ENCODE data around the gene CTDP1. TPM values are rescaled to one million over a fixed set of nuclear protein-coding genes. Genes with fewer than 3 reads are reported as not detected.

Gene CTDP1
- total and polyA plus RNA-seq, 4 donors, result 18.8 to 30.5 (median 21.7) TPM

DNA sequence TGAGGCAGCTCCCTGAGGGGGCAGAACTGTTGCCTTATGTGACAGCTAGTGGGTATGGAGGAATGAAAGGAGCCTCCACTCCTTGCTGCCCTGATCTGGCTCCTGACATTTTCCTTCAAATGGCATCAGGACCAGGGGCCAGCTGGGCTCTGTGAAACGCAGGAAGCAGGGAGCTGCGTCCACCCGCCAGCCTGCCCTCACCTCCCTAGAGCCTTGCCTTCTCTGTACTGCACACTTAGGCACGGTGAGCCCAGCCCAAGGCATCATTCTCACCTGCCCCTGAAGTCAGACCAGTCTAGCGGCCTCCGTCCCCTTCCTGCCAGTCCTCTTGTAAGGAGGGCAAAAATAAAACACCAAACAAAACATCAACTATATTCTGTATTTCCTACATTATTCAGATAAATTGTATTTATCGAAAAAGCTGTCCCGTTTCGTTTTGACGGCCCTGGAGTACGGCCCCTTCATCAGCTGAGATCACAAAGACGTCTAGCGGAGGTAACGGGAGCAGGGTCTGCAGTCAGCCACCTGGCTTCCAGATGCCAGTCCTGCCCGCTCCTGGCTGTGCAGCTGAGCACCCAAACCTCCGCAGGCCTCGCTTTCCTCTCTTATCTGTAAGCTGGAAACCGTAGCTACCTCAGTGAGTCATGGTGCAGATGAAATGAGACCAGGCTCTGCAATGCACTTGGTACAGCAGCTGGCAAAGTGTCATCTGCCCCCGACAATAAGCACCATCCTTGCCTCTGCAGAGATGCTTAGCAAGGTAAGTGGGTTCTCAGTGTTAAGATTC is 6.9 kb upstream of the CTDP1 start:
- no peak for ATAC-seq (ENCODE audit: insufficient read depth, low FRiP score)
- 93% methylated on average over 19 of the region's 19 CpGs for WGBS, 2 donors
- Histone ChIP-seq H3K4me1 (ENCODE audit: control insufficient read depth in 5 of 5, insufficient read depth in 5 of 5, low read length in 5 of 5) (peaks cover 0 to 4% (median 0%) of the 10 kb centered on the region in 5 donors), H3K9me3 (ENCODE audit: control insufficient read depth in 4 of 4, insufficient read depth in 3 of 4, low read length in 3 of 4) (no peaks in the 10 kb centered on the region), H3K36me3 (ENCODE audit: control insufficient read depth in 4 of 4, insufficient read depth in 4 of 4, low read length in 4 of 4) (peaks cover 0 to 14% (median 0%) of the 10 kb centered on the region in 4 donors), H3K4me3 (no peak overlapping the region), H3K27ac (ENCODE audit: low read depth in 1 of 2, low read length in 1 of 2) (no peak overlapping the region), H3K9ac (ENCODE audit: insufficient read depth in 1 of 2, low read length in 2 of 2) (no peak overlapping the region), H3K27me3 (ENCODE audit: control insufficient read depth in 3 of 3, insufficient read depth in 3 of 3, low read length in 2 of 3) (no peaks in the 10 kb centered on the region)
- DNase-seq, result no peak
- TF ChIP-seq, protein P1, sequence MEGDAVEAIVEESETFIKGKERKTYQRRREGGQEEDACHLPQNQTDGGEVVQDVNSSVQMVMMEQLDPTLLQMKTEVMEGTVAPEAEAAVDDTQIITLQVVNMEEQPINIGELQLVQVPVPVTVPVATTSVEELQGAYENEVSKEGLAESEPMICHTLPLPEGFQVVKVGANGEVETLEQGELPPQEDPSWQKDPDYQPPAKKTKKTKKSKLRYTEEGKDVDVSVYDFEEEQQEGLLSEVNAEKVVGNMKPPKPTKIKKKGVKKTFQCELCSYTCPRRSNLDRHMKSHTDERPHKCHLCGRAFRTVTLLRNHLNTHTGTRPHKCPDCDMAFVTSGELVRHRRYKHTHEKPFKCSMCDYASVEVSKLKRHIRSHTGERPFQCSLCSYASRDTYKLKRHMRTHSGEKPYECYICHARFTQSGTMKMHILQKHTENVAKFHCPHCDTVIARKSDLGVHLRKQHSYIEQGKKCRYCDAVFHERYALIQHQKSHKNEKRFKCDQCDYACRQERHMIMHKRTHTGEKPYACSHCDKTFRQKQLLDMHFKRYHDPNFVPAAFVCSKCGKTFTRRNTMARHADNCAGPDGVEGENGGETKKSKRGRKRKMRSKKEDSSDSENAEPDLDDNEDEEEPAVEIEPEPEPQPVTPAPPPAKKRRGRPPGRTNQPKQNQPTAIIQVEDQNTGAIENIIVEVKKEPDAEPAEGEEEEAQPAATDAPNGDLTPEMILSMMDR (IDR thresholded peaks at IDR 0.05; ENCODE audit: control extremely low read depth, extremely low read depth), result no peak

DNA sequence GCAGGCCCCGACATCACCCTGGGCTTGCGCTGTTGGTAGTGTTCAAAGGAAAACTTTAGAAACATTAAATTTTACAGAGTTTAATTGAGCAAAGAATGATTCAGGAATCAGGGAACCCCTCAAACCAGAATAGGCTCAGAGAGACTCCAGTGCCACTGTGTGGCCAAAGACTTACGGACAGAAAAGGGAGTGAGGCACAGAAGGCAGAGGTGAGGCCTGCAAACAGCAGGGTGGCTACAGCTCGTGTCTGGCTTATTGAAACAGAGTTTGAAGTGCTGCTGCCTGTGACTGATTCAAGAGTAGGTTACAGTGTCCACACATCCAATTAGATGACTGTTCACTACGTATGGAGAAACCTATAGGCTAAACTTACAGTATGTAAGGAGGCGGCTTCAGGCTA is 2.4 kb upstream of the CTDP1 start:
- TF ChIP-seq, protein P1 (IDR thresholded peaks at IDR 0.05; ENCODE audit: control extremely low read depth, extremely low read depth), result no peak
- no peak for ATAC-seq (ENCODE audit: insufficient read depth, low FRiP score)
- no peak overlapping the region for H3K27ac ChIP-seq (ENCODE audit: low read depth in 1 of 2, low read length in 1 of 2)
- WGBS, 2 donors, result 90 to 96% methylated on average over 6 of the region's 6 CpGs
- DNase-seq, result no peak
- H3K4me3 ChIP-seq, result no peak overlapping the region
- H3K9ac ChIP-seq (ENCODE audit: insufficient read depth in 1 of 2, low read length in 2 of 2), result no peak overlapping the region
- H3K36me3 ChIP-seq (ENCODE audit: control insufficient read depth in 4 of 4, insufficient read depth in 4 of 4, low read length in 4 of 4), result peaks cover 0 to 14% (median 0%) of the 10 kb centered on the region in 4 donors
- H3K4me1 ChIP-seq (ENCODE audit: control insufficient read depth in 5 of 5, insufficient read depth in 5 of 5, low read length in 5 of 5), result peaks cover 5 to 25% (median 12%) of the 10 kb centered on the region in 5 donors
- no peaks in the 10 kb centered on the region for H3K27me3 ChIP-seq (ENCODE audit: control insufficient read depth in 3 of 3, insufficient read depth in 3 of 3, low read length in 2 of 3)
- H3K9me3 ChIP-seq (ENCODE audit: control insufficient read depth in 4 of 4, insufficient read depth in 3 of 4, low read length in 3 of 4), result no peaks in the 10 kb centered on the region

DNA sequence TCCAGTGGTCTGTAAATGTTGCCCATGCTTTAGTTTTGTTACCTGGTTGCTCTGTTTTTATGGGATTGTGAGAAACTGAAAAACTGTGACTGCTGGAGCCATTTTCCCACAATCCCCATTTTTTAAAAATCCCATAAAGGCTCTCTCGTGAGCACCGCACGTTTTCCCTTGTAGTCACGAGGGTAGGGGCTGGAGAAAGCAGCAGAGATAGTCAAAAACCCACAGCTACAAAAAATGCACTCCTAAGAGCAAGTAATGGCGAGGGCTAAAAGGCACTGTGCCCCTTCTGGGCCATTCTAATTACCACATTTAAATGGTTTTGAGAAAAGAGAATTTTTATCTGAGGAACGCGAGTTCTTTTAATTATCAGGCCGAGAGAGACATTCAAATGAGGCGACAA is 1.8 kb upstream of the CTDP1 start:
- no peaks in the 10 kb centered on the region for H3K9me3 ChIP-seq (ENCODE audit: control insufficient read depth in 4 of 4, insufficient read depth in 3 of 4, low read length in 3 of 4)
- 84 to 92% methylated on average over 9 of the region's 9 CpGs for WGBS, 2 donors
- peaks cover 0 to 14% (median 0%) of the 10 kb centered on the region in 4 donors for H3K36me3 ChIP-seq (ENCODE audit: control insufficient read depth in 4 of 4, insufficient read depth in 4 of 4, low read length in 4 of 4)
- ATAC-seq (ENCODE audit: insufficient read depth, low FRiP score) (no peak), DNase-seq (no peak)
- H3K4me3 ChIP-seq, result no peak overlapping the region
- no peaks in the 10 kb centered on the region for H3K27me3 ChIP-seq (ENCODE audit: control insufficient read depth in 3 of 3, insufficient read depth in 3 of 3, low read length in 2 of 3)
- TF ChIP-seq, protein P1 (IDR thresholded peaks at IDR 0.05; ENCODE audit: control extremely low read depth, extremely low read depth), result no peak
- H3K4me1 ChIP-seq (ENCODE audit: control insufficient read depth in 5 of 5, insufficient read depth in 5 of 5, low read length in 5 of 5), result peaks cover 5 to 25% (median 12%) of the 10 kb centered on the region in 5 donors
- H3K27ac ChIP-seq (ENCODE audit: low read depth in 1 of 2, low read length in 1 of 2), result no peak overlapping the region
- H3K9ac ChIP-seq (ENCODE audit: insufficient read depth in 1 of 2, low read length in 2 of 2), result peak overlapping the region in 1 of 2 donors; percentile 63

Measured in lung (tissue), 12 donors.